NCI-H774 (cell line): ENCODE data around the gene C17orf113.
"Not testable (repeated sequence)": the region's sequence is repeated elsewhere in the genome, so short reads cannot be mapped to it uniquely, and the experiment has no call there.

Source experiments
- DNase-seq: peaks from one replicate; lab custom pipeline; 2025; lab: John Stamatoyannopoulos, UW

C17orf113 gene

GRCh38 chr17:42042598-42043319 is 7.6 kb downstream of the C17orf113 start:
- DNase-seq = no peak

- no peak for DNase-seq
Observed at GRCh38 chr17:42041619-42042018, 8.8 kb downstream of the C17orf113 start.

- no peak for DNase-seq
Observed at GRCh38 chr17:42040818-42041217, 9.6 kb downstream of the C17orf113 start.

- DNase-seq = no peak
Observed at GRCh38 chr17:42039794-42040763, 10.3 kb downstream of the C17orf113 start.

GRCh38 chr17:42038221-42038973 is 12.0 kb downstream of the C17orf113 start:
- DNase-seq = no peak

GRCh38 chr17:42034059-42034458 is 16.3 kb downstream of the C17orf113 start:
- DNase-seq = no peak

GRCh38 chr17:42031584-42031983 is 18.8 kb downstream of the C17orf113 start:
- DNase-seq = no peak

GRCh38 chr17:42028791-42029127 is 21.6 kb downstream of the C17orf113 start:
- no peak for DNase-seq

- no peak for DNase-seq
Observed at GRCh38 chr17:42027961-42028790, 22.2 kb downstream of the C17orf113 start.

- DNase-seq = no peak
Observed at GRCh38 chr17:42027590-42027889, 22.9 kb downstream of the C17orf113 start.

- no peak for DNase-seq
Observed at GRCh38 chr17:42026857-42027589, 23.4 kb downstream of the C17orf113 start.

GRCh38 chr17:42025936-42026335 is 24.5 kb downstream of the C17orf113 start:
- no peak for DNase-seq

GRCh38 chr17:42025191-42025579 is 25.2 kb downstream of the C17orf113 start:
- no peak for DNase-seq

- DNase-seq = no peak
Observed at GRCh38 chr17:42023524-42024349, 26.7 kb downstream of the C17orf113 start.

GRCh38 chr17:42020845-42021244 is 29.6 kb downstream of the C17orf113 start:
- DNase-seq = not testable (repeated sequence)

- DNase-seq = peak; percentile 97
Observed at GRCh38 chr17:42019509-42020404, 30.6 kb downstream of the C17orf113 start, which contains the start of gene NKIRAS2. NKIRAS2 (plus strand) TSS chr17:42020090; CDS start chr17:42021578, 1,488 bp downstream.

GRCh38 chr17:42018988-42019387 is 31.4 kb downstream of the C17orf113 start:
- DNase-seq = no peak

- no peak for DNase-seq
Observed at GRCh38 chr17:42018339-42018738, 32.1 kb downstream of the C17orf113 start.

GRCh38 chr17:42017866-42018200 is 32.6 kb downstream of the C17orf113 start:
- DNase-seq = no peak
